AG04450 (cell line): ENCODE results near the gene MEIOSIN. TPM values are rescaled to one million over a fixed set of nuclear protein-coding genes. Genes with fewer than 3 reads are reported as not detected.

Experiments
- CTCF ChIA-PET: fragments of 300-600, 350-600 bp; formaldehyde crosslinking; extraction: SDS; loops from one replicate; lab custom pipeline; 2022; ENCODE audit warnings: antibody characterized with exemption, inconsistent platforms; lab: Charles Lee
- POLR2A ChIA-PET: fragments of 350-600 bp; formaldehyde crosslinking; extraction: SDS; loops from one replicate; lab custom pipeline; 2021; ENCODE audit warnings: antibody characterized with exemption, inconsistent platforms; lab: Yijun Ruan, JAX
- DNase-seq: peaks from one replicate; pipeline ENCODE4 v3.0.0-alpha.2; 2011; ENCODE audit warnings: low read depth, low spot score
- H3K27ac ChIP-seq: one replicate; pipeline ENCODE4 v1.5.1; 2012; ENCODE audit warnings: low read depth, low read length, control low read depth
- H3K27me3 ChIP-seq: one replicate; pipeline ENCODE4 v1.6.0; 2012; ENCODE audit warnings: low read length; ENCODE audit not compliant: control insufficient read depth, insufficient read depth
- H3K4me3 ChIP-seq: 2 replicates; pipeline ENCODE4 v1.5.1; 2011; ENCODE audit warnings: mild to moderate bottlenecking, low read depth, low read length, control low read depth
- H3K9me3 ChIP-seq: 2 replicates; pipeline ENCODE4 v1.5.1; 2012; ENCODE audit warnings: low read length; ENCODE audit not compliant: control insufficient read depth, insufficient read depth
- polyA plus RNA-seq: library from polyadenylated mRNA; depleted of rRNA; stranded (reverse); fragments of >200 nt; gene quantifications from 2 replicates; pipeline ENCODE4 v1.2.3, GENCODE V29; 2011
- TF ChIP-seq, protein P1 (sequence below): IDR thresholded peaks from 2 replicates; pipeline ENCODE4 v1.5.1; 2011; ENCODE audit warnings: low read depth, low read length, control low read depth, inconsistent platforms

Gene MEIOSIN
- polyA plus RNA-seq, 1 experiment = not detected

- ChIA-PET CTCF (interaction anchor here (0.6 to 1.9 kb wide), 4 partner anchors 12 to 923 kb away, joined by 3 to 20 read pairs (median 4); partner anchors contain the start of gene SIX5), POLR2A (interaction anchor here (0.6 to 2.8 kb wide), 4 partner anchors 11 to 200 kb away, joined by 3 to 41 read pairs (median 24); partner anchors contain the start of genes DMWD and SIX5)
- no peaks in the 10 kb centered on the region for H3K27me3 ChIP-seq
- no peaks in the 10 kb centered on the region; the same call in 1 of the 2 replicates for H3K9me3 ChIP-seq
- H3K27ac ChIP-seq = peak overlapping the region; percentile 39
- no peak for DNase-seq
- TF ChIP-seq, protein P1, sequence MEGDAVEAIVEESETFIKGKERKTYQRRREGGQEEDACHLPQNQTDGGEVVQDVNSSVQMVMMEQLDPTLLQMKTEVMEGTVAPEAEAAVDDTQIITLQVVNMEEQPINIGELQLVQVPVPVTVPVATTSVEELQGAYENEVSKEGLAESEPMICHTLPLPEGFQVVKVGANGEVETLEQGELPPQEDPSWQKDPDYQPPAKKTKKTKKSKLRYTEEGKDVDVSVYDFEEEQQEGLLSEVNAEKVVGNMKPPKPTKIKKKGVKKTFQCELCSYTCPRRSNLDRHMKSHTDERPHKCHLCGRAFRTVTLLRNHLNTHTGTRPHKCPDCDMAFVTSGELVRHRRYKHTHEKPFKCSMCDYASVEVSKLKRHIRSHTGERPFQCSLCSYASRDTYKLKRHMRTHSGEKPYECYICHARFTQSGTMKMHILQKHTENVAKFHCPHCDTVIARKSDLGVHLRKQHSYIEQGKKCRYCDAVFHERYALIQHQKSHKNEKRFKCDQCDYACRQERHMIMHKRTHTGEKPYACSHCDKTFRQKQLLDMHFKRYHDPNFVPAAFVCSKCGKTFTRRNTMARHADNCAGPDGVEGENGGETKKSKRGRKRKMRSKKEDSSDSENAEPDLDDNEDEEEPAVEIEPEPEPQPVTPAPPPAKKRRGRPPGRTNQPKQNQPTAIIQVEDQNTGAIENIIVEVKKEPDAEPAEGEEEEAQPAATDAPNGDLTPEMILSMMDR = no peak
- peak overlapping the region; percentile 62 for H3K4me3 ChIP-seq
Observed at GRCh38 chr19:45781214-45782161, 48.2 kb downstream of the MEIOSIN start.

- POLR2A ChIA-PET = interaction anchor here (0.6 to 2.8 kb wide), 17 partner anchors 9 to 1947 kb away, joined by 3 to 41 read pairs (median 5); partner anchors contain the start of genes DMWD, FBXO46, SIX5 and SYMPK
- CTCF ChIA-PET = interaction anchor here (0.5 to 1.9 kb wide), 12 partner anchors 12 to 922 kb away, joined by 3 to 20 read pairs (median 4); partner anchors contain the start of genes SIX5 and SNRPD2
Observed at GRCh38 chr19:45782162-45782691, 49.0 kb downstream of the MEIOSIN start, which contains the start of gene DMPK. Gene DMPK, minus strand, starts transcription at chr19:45782490. Its CDS starts 138 bp downstream, at chr19:45782352.

GRCh38 chr19:45782820-45783785 lies 49.9 kb downstream of the MEIOSIN start:
- H3K27me3 ChIP-seq = no peaks in the 10 kb centered on the region
- DNase-seq = no peak
- ChIA-PET CTCF (interaction anchor here (0.6 to 2.0 kb wide), 9 partner anchors 13 to 146 kb away, joined by 4 to 20 read pairs (median 6); partner anchors contain the start of genes SIX5 and SNRPD2), POLR2A (interaction anchor here (0.6 to 2.8 kb wide), 16 partner anchors 8 to 1946 kb away, joined by 3 to 41 read pairs (median 5); partner anchors contain the start of genes DMWD, FBXO46, SIX5 and SYMPK)
- H3K4me3 ChIP-seq = peak overlapping the region; percentile 62
- peak overlapping the region; percentile 94 for H3K27ac ChIP-seq
- TF ChIP-seq, protein P1 = 0 out of 2 replicates have a peak, but pooled peaks have one; percentile 11
- no peaks in the 10 kb centered on the region for H3K9me3 ChIP-seq

More at GRCh38 chr19:45782162-45782691, 49.0 kb downstream of the MEIOSIN start, which contains the start of gene DMPK:
- DNase-seq = no peak
- Histone ChIP-seq H3K27me3 (no peaks in the 10 kb centered on the region), H3K9me3 (no peaks in the 10 kb centered on the region; the same call in 1 of the 2 replicates), H3K4me3 (peak within 1 kb of the TSS; percentile 62), H3K27ac (peak within 1 kb of the TSS; percentile 94)
- TF ChIP-seq, protein P1 = no peak

- TF ChIP-seq, protein P1 = no peak
- Histone ChIP-seq H3K27me3 (no peaks in the 10 kb centered on the region), H3K4me3 (no peak overlapping the region), H3K9me3 (no peaks in the 10 kb centered on the region), H3K27ac (peak overlapping the region; percentile 94)
- POLR2A ChIA-PET = no interaction called here
- DNase-seq = no peak
- CTCF ChIA-PET = interaction anchor here (1.3 to 2.0 kb wide), 2 partner anchors 15 kb away, joined by 3 to 8 read pairs; partner anchors contain the start of gene SIX5
Observed at GRCh38 chr19:45784096-45784495, 50.9 kb downstream of the MEIOSIN start.
